HG03135 (cell line): ENCODE results near the gene LRRC56.
"Not testable (repeated sequence)": the region's sequence is repeated elsewhere in the genome, so short reads cannot be mapped to it uniquely, and the experiment has no call there.

Source experiments
- ATAC-seq: cut with Tn5 transposase; IDR thresholded peaks from one replicate; pipeline ENCODE4 v1.9.1; 2021; ENCODE audit warnings: mild to moderate bottlenecking, moderate library complexity; ENCODE audit not compliant: unreplicated experiment

Gene LRRC56

GRCh38 chr11:501001-501682, 36.2 kb upstream of the LRRC56 start:
- ATAC-seq: no peak

DNA sequence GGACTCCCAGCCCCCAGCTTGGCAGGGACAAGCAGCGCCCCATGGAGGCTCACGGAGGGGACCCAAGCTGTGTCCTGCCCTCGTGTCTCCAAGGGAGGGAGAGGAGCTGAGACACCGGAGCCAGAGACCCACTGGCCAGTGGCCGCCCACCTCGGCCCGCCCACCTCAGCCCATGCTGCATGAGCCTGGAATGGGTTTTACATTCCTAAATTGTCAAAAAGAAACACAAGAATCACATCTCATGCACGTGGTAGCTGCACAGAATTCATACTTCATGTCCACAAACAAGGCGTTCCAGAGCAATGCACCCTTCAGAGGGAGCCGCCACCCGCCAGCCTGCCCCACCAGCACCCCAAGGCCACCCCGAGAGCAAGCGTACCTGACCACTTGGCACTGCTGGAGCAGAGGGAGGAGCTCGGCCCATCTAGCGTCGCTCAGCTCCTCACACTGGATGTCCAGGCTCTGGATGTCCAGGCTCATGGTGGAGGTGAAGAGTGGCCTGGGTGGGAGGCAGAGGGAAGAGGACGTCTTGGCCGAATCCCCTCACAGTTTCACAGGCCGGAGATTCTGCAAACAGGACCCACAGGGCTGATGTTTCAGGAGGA, 35.5 kb upstream of the LRRC56 start:
- no peak for ATAC-seq

DNA sequence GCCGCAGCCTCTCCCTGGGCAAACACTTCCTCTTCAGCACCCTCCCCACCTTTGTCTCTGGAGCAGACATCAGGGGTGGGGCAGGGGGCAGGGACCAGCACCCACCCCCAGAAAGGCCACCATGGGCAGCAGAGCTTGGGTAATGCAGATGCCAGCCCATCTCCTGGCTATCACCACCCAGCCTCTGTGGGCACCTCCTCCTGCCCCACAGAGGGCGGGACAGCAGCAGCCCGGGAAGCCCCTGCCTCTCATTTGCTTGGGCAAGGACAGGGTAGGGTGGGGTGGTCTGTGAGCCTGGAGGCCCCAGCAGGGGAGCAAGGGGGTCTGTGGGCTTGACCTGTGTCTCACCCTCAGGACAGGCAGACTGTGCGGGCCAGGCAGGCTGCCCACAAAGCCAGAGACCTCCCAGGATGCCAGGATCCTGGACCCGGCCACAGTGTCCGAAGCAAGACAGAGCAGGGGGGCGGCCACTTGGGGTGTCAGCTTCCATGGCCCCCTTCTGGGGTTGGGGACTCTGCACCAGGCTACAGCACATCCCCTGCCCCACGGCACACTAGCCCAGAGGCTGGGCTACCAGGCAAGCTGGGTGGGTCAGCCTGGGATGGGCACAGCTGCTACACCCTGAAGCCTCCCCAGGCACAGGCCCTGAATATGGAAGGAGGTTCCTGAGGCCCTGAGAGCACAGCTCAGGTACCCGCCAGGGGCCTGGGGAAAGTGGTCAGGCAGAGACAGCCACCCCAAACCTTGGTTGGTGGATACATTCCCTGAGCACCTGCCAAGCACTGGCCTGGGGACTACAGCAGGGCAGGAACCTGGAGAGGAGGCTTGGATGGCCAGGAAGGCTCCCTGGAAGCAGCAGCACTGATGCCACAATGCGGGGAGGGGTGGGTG, 34.8 kb upstream of the LRRC56 start:
- ATAC-seq: no peak

GRCh38 chr11:503179-503981, 33.9 kb upstream of the LRRC56 start:
- no peak for ATAC-seq

DNA sequence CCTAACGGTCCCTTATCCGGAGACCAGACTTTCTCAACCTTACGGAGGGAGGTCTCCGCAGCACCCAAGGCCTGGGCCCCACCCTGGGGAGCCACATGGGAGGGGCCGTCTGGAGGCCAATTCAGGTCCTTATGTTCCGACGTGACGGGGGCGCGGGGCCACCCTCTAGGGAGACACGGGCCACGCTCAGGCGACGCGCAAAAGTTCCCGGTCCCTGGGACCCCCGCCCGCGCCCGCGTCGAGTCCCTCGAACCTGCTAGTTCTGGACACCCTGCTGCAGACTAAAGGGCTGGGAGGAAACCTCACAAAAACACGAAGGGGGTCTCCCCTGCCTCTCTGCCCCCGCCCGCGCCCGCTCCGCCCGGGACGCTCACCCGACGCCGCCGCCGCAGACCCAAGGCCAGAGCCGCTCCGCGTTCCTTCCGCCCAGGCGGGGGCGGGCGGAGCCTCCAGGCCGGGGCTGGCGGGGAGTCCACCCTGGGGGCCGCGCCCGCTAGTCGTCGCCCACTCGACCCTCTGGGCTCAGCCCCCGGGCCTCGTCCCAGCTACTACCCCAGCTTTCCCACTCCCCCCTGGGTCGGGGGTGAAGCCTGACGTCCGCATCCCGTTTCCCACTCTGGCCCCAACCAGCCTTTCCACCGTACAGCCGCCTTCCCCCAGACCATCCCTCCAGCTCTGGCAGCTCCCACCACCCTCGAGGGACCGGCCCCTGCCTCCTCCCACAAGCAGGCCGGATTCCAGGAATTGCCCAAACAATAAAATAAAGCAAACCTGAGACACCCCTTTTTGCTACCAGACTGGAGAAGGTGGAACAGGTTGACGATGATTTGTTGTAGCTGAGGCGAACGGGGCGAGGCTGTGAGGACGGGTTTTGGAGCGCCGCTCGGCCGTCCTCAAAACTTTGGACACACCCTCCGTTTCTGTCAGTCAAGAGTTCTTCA, 33.0 kb upstream of the LRRC56 start:
- no peak for ATAC-seq

GRCh38 chr11:504994-505344, 32.4 kb upstream of the LRRC56 start:
- ATAC-seq: no peak

- peak; percentile 63 for ATAC-seq
These were observed 30.9 kb upstream of the LRRC56 start for GRCh38 chr11:506238-506994.

DNA sequence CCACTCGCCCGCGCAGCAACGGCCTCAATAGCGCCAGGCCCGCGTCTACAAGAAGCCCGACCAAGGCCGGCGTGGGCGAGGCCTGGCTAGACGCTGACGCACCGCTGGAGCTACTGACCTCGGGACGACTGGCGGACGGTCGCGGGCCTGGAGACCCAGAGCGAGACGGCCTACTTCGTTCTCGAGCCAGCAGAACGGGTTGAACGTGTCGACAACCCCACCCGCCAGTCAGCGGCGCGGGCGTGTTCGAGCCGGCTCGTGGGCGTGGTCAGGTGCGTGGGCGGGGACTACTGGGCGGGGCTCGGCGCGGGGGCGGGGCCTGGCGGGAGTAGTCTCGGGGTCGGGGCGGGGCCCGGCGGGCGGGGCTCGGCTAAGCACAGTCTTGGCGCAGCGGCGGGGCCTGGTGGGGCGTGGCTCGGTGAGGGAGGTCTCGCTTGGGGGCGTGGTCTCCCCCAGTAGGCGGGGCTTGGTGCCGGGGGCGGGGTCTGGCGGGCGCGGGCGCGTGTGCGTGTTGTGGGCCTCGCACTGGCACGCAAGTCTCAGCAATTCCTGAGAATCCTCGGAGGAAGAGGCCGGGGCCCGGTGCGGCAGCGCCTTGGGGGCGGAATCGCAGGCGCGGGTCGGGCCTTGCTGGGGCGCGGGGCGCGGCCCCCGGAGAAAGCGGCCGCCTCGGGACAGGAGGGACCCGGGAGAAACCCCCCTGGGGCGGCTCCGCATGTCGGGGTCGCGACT, 30.2 kb upstream of the LRRC56 start, which contains the start of gene RNH1:
Gene RNH1 (minus strand): TSS at position 248 of the 732 bp plus-strand sequence. CDS start 5,080 bp downstream, outside the sequence.
- peak; percentile 49 for ATAC-seq

- no peak for ATAC-seq
These were observed 29.4 kb upstream of the LRRC56 start for GRCh38 chr11:507727-508515.

DNA sequence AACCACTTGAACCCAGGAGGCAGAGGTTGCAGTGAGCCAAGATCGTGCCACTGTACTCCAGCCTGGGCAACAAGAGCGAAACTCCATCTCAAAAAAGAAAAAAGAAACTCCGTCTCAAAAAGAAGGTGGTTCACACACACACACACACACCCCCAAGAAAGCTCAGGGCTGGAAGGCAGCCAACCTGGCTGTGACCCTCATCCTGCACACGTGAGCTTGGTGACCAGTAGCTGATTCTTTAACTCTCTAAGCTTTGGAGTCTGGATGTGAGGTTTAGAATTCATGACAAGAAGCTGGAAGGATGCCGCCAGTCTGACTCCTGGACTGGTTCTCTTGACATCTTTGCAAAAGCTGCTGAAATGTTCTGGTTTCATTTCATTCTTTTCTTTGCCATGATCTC, 28.4 kb upstream of the LRRC56 start:
- ATAC-seq: no peak

DNA sequence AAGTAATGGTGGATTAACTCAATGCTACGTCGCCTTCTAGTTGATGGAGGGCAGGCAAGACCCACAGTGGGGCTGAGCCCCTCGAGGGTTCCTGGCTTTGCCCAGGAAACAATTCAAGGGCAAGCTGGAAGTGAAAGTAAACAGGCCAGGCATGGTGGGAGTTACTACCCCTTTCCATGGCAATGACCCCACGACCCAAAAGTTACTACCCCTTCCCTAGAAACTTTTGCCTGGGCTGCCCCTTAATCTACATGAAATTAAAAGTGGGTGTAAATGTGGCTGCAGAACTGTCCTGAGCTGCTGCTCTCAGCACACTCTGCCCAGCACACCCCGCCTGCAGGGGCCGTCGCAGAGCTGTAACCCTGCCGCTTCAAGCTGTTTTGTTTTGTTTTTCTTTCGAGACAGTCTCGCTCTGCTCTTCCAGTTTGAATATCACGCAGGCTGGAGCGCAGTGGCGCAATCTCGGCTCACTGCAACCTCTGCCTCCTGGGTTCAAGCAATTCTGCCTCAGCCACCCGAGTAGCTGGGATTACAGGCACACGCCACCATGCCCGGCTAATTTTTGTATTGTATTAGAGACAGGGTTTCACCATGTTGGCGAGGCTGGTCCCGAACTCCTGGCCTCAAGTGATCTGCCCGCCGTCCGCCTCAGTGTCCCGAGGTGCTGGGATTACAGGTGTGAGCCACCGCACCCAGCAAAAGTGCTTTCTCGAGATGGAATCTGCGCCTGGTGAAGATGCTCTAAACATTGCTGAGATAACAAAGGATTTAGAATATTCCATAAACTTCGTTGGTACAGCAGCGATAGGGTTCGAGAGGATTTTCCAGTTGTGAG, 24.3 kb upstream of the LRRC56 start:
- ATAC-seq: no peak

- ATAC-seq: no peak
These were observed 22.7 kb upstream of the LRRC56 start for GRCh38 chr11:514606-515005.

- no peak for ATAC-seq
These were observed 22.2 kb upstream of the LRRC56 start for GRCh38 chr11:515131-515530.

DNA sequence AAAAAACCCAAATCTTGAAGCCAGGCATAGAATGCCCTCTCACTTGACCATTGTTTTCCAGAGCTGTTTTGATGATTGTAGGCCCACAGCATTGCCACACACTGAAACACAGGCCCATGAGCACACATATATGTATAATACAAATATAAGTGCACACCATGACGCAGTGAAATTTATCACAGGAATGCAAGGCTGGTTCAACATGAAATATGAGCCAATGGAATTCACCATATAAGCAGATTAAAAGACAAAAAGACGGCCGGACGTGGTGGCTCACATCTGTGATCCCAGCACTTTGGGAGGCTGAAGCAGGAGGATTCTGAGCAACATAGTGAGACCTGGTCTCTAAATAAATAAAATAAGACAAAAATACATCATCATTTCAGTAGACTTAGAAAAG, 20.9 kb upstream of the LRRC56 start:
- no peak for ATAC-seq

DNA sequence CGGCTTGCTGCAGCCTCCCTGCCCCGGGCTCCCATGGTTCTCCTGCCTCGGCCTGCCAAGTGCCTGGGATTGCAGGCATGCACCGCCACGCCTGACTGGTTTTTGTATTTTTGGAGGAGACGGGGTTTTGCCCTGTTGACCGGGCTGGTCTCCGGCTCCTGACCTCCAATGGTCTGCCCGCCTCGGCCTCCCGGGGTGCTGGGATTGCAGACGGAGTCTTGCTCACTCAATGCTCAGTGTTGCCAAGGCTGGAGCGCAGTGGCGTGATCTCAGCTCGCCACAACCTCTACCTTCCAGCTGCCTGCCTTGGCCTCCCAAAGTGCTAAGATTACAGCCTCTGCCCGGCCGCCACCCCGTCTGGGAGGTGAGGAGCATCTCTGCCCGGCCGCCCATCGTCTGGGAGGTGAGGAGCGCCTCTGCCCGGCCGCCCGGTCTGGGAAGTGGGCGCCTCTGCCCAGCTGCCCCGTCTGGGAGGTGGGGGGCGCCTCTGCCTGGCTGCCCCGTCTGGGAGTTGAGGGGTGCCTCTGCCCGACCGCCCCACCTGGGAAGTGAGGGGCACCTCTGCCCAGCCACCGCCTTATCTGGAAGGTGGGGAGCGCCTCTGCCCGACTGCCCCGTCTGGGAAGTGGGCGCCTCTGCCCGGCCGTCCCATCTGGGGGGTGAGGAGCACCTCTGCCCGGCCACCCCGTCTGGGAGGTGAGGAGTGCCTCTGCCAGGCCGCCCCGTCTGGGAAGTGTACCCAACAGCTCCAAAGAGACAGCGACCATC, 20.2 kb upstream of the LRRC56 start:
- ATAC-seq: not testable (repeated sequence)
